ENCODE measurements around the gene SFTPA2.
"Not testable (repeated sequence)": the region's sequence is repeated elsewhere in the genome, so short reads cannot be mapped to it uniquely, and the experiment has no call there.

SFTPA2 gene

GRCh38 chr10:79560160-79560709, at the start of gene SFTPA2:
TSS of gene SFTPA2 (minus strand) at chr10:79560407. CDS start at chr10:79559483, 924 bp downstream.
- Histone ChIP-seq H3K36me3 (ENCODE audit: control insufficient read depth, insufficient read depth, low read length) (no peaks in the 10 kb centered on the region), H3K27ac (ENCODE audit: low read depth, low read length) (no peak within 1 kb of the TSS), H3K4me1 (ENCODE audit: control insufficient read depth, insufficient read depth, low read length) (no peaks in the 10 kb centered on the region), H3K9me3 (ENCODE audit: control insufficient read depth, insufficient read depth, low read length) (no peaks in the 10 kb centered on the region), H3K9ac (ENCODE audit: low read depth, low read length) (no peak within 1 kb of the TSS), H3K27me3 (ENCODE audit: control insufficient read depth, insufficient read depth, low read length) (peaks cover 16% of the 10 kb centered on the region), H3K4me3 (ENCODE audit: low read depth, low read length) (no peak within 1 kb of the TSS)

- Histone ChIP-seq H3K9me3 (ENCODE audit: control insufficient read depth, insufficient read depth, low read length) (no peaks in the 10 kb centered on the region), H3K36me3 (ENCODE audit: control insufficient read depth, insufficient read depth, low read length) (no peaks in the 10 kb centered on the region), H3K4me3 (ENCODE audit: low read depth, low read length) (no peak overlapping the region), H3K4me1 (ENCODE audit: control insufficient read depth, insufficient read depth, low read length) (no peaks in the 10 kb centered on the region), H3K9ac (ENCODE audit: low read depth, low read length) (no peak overlapping the region), H3K27me3 (ENCODE audit: control insufficient read depth, insufficient read depth, low read length) (peaks cover 7% of the 10 kb centered on the region; the same call in 1 of the 2 replicates), H3K27ac (ENCODE audit: low read depth, low read length) (no peak overlapping the region)
These were observed 48.5 kb upstream of the SFTPA2 start for GRCh38 chr10:79608505-79609375.

- Histone ChIP-seq H3K9me3 (ENCODE audit: control insufficient read depth, insufficient read depth, low read length) (no peaks in the 10 kb centered on the region), H3K27ac (ENCODE audit: low read depth, low read length) (no peak overlapping the region), H3K4me1 (ENCODE audit: control insufficient read depth, insufficient read depth, low read length) (peaks cover 10% of the 10 kb centered on the region; the same call in 1 of the 2 replicates), H3K4me3 (ENCODE audit: low read depth, low read length) (no peak overlapping the region), H3K9ac (ENCODE audit: low read depth, low read length) (no peak overlapping the region), H3K36me3 (ENCODE audit: control insufficient read depth, insufficient read depth, low read length) (no peaks in the 10 kb centered on the region), H3K27me3 (ENCODE audit: control insufficient read depth, insufficient read depth, low read length) (peaks cover 7% of the 10 kb centered on the region; the same call in 1 of the 2 replicates)
These were observed 45.1 kb upstream of the SFTPA2 start for GRCh38 chr10:79605308-79605707.

DNA sequence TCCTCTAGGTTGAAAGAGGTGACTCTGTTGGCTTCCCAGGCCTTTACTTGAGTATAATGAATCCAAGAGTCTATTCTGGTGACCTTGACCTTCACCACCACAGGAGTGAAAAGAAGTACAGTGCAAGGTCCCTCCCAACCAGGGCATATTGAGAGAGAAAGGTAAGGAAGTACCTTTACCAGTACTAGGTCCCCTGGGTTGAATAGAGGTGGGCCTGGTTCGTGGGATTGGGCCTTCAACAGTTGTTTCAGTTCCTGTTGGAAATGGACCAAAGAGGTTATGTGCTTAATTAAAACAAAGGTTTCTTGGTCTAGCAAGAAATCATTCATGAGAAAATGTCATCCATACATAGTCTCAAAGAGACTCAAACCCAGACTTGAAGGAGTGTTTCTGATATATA, 44.1 kb upstream of the SFTPA2 start:
- peaks cover 7% of the 10 kb centered on the region; the same call in 1 of the 2 replicates for H3K27me3 ChIP-seq (ENCODE audit: control insufficient read depth, insufficient read depth, low read length)
- no peak overlapping the region for H3K9ac ChIP-seq (ENCODE audit: low read depth, low read length)
- peaks cover 14% of the 10 kb centered on the region; the same call in 1 of the 2 replicates for H3K4me1 ChIP-seq (ENCODE audit: control insufficient read depth, insufficient read depth, low read length)
- no peaks in the 10 kb centered on the region for H3K36me3 ChIP-seq (ENCODE audit: control insufficient read depth, insufficient read depth, low read length)
- H3K9me3 ChIP-seq (ENCODE audit: control insufficient read depth, insufficient read depth, low read length) = no peaks in the 10 kb centered on the region
- no peak overlapping the region for H3K4me3 ChIP-seq (ENCODE audit: low read depth, low read length)
- no peak overlapping the region for H3K27ac ChIP-seq (ENCODE audit: low read depth, low read length)

- no peaks in the 10 kb centered on the region for H3K27me3 ChIP-seq (ENCODE audit: control insufficient read depth, insufficient read depth, low read length)
- H3K27ac ChIP-seq (ENCODE audit: low read depth, low read length) = no peak overlapping the region
- peaks cover 13% of the 10 kb centered on the region for H3K9me3 ChIP-seq (ENCODE audit: control insufficient read depth, insufficient read depth, low read length)
- peaks cover 14% of the 10 kb centered on the region; the same call in 1 of the 2 replicates for H3K4me1 ChIP-seq (ENCODE audit: control insufficient read depth, insufficient read depth, low read length)
- no peaks in the 10 kb centered on the region for H3K36me3 ChIP-seq (ENCODE audit: control insufficient read depth, insufficient read depth, low read length)
- no peak overlapping the region for H3K9ac ChIP-seq (ENCODE audit: low read depth, low read length)
- no peak overlapping the region for H3K4me3 ChIP-seq (ENCODE audit: low read depth, low read length)
These were observed 42.7 kb upstream of the SFTPA2 start for GRCh38 chr10:79602953-79603352.

- peaks cover 14% of the 10 kb centered on the region; the same call in 1 of the 2 replicates for H3K4me1 ChIP-seq (ENCODE audit: control insufficient read depth, insufficient read depth, low read length)
These were observed 41.7 kb upstream of the SFTPA2 start for GRCh38 chr10:79601939-79602338.

DNA sequence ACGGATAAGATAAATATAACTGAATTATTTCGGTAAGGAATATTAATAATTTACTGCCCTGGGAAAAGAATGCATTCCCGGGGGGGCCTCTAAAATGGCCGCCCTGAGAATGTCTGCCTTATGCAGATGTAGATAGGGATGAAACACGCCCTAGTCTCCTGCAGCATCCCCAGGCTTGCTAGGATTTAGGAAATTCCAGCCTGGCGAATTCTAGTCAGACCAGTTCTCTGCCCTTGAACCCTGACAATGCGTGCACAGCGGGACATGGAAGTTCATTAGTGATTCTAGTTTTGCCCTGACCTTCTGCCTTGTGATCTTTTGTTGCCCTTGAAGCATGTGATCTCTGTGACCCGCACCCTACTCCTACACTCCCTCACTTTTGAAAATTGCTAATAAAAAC, 39.4 kb upstream of the SFTPA2 start:
- not testable (repeated sequence) for H3K27me3 ChIP-seq (ENCODE audit: control insufficient read depth, insufficient read depth, low read length); H3K9ac ChIP-seq (ENCODE audit: low read depth, low read length); H3K4me3 ChIP-seq (ENCODE audit: low read depth, low read length); H3K36me3 ChIP-seq (ENCODE audit: control insufficient read depth, insufficient read depth, low read length)
- peaks cover 26% of the 10 kb centered on the region for H3K9me3 ChIP-seq (ENCODE audit: control insufficient read depth, insufficient read depth, low read length)
- peak overlapping the region; percentile 57 for H3K27ac ChIP-seq (ENCODE audit: low read depth, low read length)
- peaks cover 14% of the 10 kb centered on the region; the same call in 1 of the 2 replicates for H3K4me1 ChIP-seq (ENCODE audit: control insufficient read depth, insufficient read depth, low read length)

More at GRCh38 chr10:79601939-79602338, 41.7 kb upstream of the SFTPA2 start:
- H3K4me3 ChIP-seq (ENCODE audit: low read depth, low read length) = no peak overlapping the region
- no peaks in the 10 kb centered on the region for H3K36me3 ChIP-seq (ENCODE audit: control insufficient read depth, insufficient read depth, low read length)
- H3K9ac ChIP-seq (ENCODE audit: low read depth, low read length) = no peak overlapping the region
- no peak overlapping the region for H3K27ac ChIP-seq (ENCODE audit: low read depth, low read length)
- no peaks in the 10 kb centered on the region for H3K27me3 ChIP-seq (ENCODE audit: control insufficient read depth, insufficient read depth, low read length)
- H3K9me3 ChIP-seq (ENCODE audit: control insufficient read depth, insufficient read depth, low read length) = peaks cover 23% of the 10 kb centered on the region

DNA sequence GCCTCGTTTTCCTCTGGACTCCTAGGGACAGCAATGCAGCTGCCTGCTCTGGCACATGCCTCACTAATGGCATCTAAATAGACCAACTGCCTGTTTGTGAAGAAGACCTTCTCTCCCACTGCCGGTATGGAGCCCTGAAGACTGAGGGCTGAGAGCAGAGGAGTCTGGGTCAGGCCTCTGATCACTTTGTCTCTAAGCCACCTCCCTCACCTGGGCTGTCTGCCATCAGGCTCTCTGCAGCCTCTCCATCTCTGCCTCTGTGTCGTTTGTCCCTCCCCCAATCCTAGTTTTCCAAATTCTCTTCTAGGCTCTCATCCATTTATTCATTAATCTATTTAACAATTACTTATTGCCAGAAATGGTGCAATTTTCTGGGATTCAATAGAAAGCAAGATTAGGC, 35.3 kb upstream of the SFTPA2 start:
- H3K36me3 ChIP-seq (ENCODE audit: control insufficient read depth, insufficient read depth, low read length) = no peaks in the 10 kb centered on the region
- peaks cover 26% of the 10 kb centered on the region for H3K9me3 ChIP-seq (ENCODE audit: control insufficient read depth, insufficient read depth, low read length)
- H3K27ac ChIP-seq (ENCODE audit: low read depth, low read length) = no peak overlapping the region
- no peak overlapping the region for H3K4me3 ChIP-seq (ENCODE audit: low read depth, low read length)
- H3K9ac ChIP-seq (ENCODE audit: low read depth, low read length) = no peak overlapping the region
- no peaks in the 10 kb centered on the region for H3K27me3 ChIP-seq (ENCODE audit: control insufficient read depth, insufficient read depth, low read length)
- H3K4me1 ChIP-seq (ENCODE audit: control insufficient read depth, insufficient read depth, low read length) = peaks cover 6% of the 10 kb centered on the region; the same call in 1 of the 2 replicates

- H3K27me3 ChIP-seq (ENCODE audit: control insufficient read depth, insufficient read depth, low read length); H3K9ac ChIP-seq (ENCODE audit: low read depth, low read length): not testable (repeated sequence)
These were observed 34.4 kb upstream of the SFTPA2 start for GRCh38 chr10:79594565-79594964.

DNA sequence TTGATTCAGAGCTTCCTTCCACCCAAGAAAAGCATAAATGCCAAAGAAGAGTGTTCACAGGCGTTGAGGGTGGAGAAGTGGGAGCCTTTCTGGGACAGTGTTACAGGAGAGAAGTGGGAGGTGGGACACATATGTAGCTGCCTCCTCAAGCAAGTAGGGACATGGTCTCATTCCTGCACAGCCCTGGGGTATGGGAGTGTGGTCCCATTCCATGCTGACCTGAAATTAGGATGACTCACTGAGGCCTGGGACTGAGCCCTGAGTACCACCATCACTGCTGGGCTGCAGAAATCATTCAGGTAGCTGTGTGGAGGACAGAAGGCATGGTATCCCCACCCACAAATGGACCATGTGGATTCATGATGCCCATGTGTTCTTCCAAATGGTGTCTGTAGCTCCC, 33.2 kb upstream of the SFTPA2 start:
- Histone ChIP-seq H3K4me3 (ENCODE audit: low read depth, low read length) (no peak overlapping the region), H3K27ac (ENCODE audit: low read depth, low read length) (no peak overlapping the region), H3K9ac (ENCODE audit: low read depth, low read length) (no peak overlapping the region), H3K27me3 (ENCODE audit: control insufficient read depth, insufficient read depth, low read length) (no peaks in the 10 kb centered on the region), H3K9me3 (ENCODE audit: control insufficient read depth, insufficient read depth, low read length) (peaks cover 17% of the 10 kb centered on the region), H3K4me1 (ENCODE audit: control insufficient read depth, insufficient read depth, low read length) (no peaks in the 10 kb centered on the region), H3K36me3 (ENCODE audit: control insufficient read depth, insufficient read depth, low read length) (no peaks in the 10 kb centered on the region)

More at GRCh38 chr10:79594565-79594964, 34.4 kb upstream of the SFTPA2 start:
- H3K9me3 ChIP-seq (ENCODE audit: control insufficient read depth, insufficient read depth, low read length) = peaks cover 26% of the 10 kb centered on the region
- H3K4me1 ChIP-seq (ENCODE audit: control insufficient read depth, insufficient read depth, low read length); H3K4me3 ChIP-seq (ENCODE audit: low read depth, low read length); H3K36me3 ChIP-seq (ENCODE audit: control insufficient read depth, insufficient read depth, low read length); H3K27ac ChIP-seq (ENCODE audit: low read depth, low read length): not testable (repeated sequence)

DNA sequence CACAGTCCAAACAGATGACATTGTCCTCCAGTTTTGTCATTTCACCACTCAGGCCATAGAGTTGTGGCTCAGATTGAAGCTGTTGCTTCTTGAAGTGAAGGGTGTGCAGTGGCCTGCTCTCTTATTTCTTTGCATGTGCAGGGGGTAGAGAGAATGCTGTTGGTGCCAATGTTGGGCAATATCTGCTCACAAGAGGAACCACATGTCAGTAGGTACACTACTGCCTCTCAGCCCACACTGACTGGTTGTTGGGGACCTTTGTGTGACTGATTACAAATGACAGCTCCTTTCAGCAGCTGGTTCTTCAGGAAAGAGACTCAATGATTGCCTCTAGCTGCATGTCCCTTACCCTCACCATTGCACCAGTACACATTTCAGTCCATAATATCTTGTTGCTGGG, 28.6 kb upstream of the SFTPA2 start:
- H3K9me3 ChIP-seq (ENCODE audit: control insufficient read depth, insufficient read depth, low read length) = no peaks in the 10 kb centered on the region
- peaks cover 3% of the 10 kb centered on the region; the same call in 1 of the 2 replicates for H3K27me3 ChIP-seq (ENCODE audit: control insufficient read depth, insufficient read depth, low read length)
- no peak overlapping the region for H3K9ac ChIP-seq (ENCODE audit: low read depth, low read length)
- H3K4me3 ChIP-seq (ENCODE audit: low read depth, low read length) = no peak overlapping the region
- no peak overlapping the region for H3K27ac ChIP-seq (ENCODE audit: low read depth, low read length)
- H3K4me1 ChIP-seq (ENCODE audit: control insufficient read depth, insufficient read depth, low read length) = no peaks in the 10 kb centered on the region
- no peaks in the 10 kb centered on the region for H3K36me3 ChIP-seq (ENCODE audit: control insufficient read depth, insufficient read depth, low read length)

Measured in HUES48 (cell line).